A549 (cell line): Measurements from ENCODE around the gene CD3E.

Experiments used
- CHD2 ChIP-seq: fragments of 150-350 bp; IDR thresholded peaks from 2 replicates; pipeline ENCODE4 v1.6.1; 2014; ENCODE audit warnings: low read length; ENCODE audit not compliant: partially characterized antibody
- CHD4 ChIP-seq: fragments of 200-600 bp; sonication (generic); IDR thresholded peaks from 2 replicates; pipeline ENCODE4 v1.6.1; 2016; ENCODE audit warnings: antibody characterized with exemption, mild to moderate bottlenecking, borderline replicate concordance
- CTCF ChIP-seq: fragments of >200 bp; sonication (Bioruptor Twin); formaldehyde crosslinking; IDR thresholded peaks from 3 replicates; pipeline ENCODE4 v1.5.1; 2016
- ELK1 ChIP-seq: fragments of 150-350 bp; IDR thresholded peaks from 2 replicates; pipeline ENCODE4 v1.6.1; 2014; ENCODE audit warnings: low read depth, mild to moderate bottlenecking, low read length
- HDAC2 ChIP-seq: fragments of 200-600 bp; sonication (generic); IDR thresholded peaks from 2 replicates; pipeline ENCODE4 v1.6.1; 2016
- HEYL ChIP-seq: fragments of 250-450 bp; sonication (Bioruptor Pico); IDR thresholded peaks from 2 replicates; pipeline ENCODE4 v1.8.0; 2021; ENCODE audit warnings: mild to moderate bottlenecking, moderate library complexity
- HMGXB4 ChIP-seq: fragments of 250-450 bp; sonication (Bioruptor Pico); IDR thresholded peaks from 2 replicates; pipeline ENCODE4 v1.5.0; 2021; ENCODE audit warnings: mild to moderate bottlenecking, moderate library complexity, borderline replicate concordance
- JUNB ChIP-seq: fragments of >200 bp; sonication (Bioruptor Twin); formaldehyde crosslinking; IDR thresholded peaks from 2 replicates; pipeline ENCODE4 v1.6.1; 2016
- NR3C1 ChIP-seq: fragments of >200 bp; sonication (Bioruptor Twin); formaldehyde crosslinking; IDR thresholded peaks from 3 replicates; pipeline ENCODE4 v1.6.1; 2017
- POLR2A ChIP-seq: IDR thresholded peaks from 2 replicates; pipeline ENCODE4 v1.6.1; 2012; ENCODE audit warnings: mild to moderate bottlenecking, low read length
- RAD21 ChIP-seq, 2 experiments: fragments of >200 bp in 1 of 2; sonication (Bioruptor Twin) in 1 of 2; formaldehyde crosslinking in 1 of 2; IDR thresholded peaks in 1 of 2; conservative IDR thresholded peaks in 1 of 2; 2 replicates in 1 of 2; 3 replicates in 1 of 2; pipeline ENCODE4 v1.6.1; 2012 to 2018; ENCODE audit warnings: inconsistent platforms in 1 of 2
- RFX5 ChIP-seq: fragments of 450-650 bp; IDR thresholded peaks from 2 replicates; pipeline ENCODE4 v1.7.1; 2014; ENCODE audit warnings: antibody characterized with exemption, mild to moderate bottlenecking, moderate library complexity
- USF2 ChIP-seq: fragments of 450-650 bp; IDR thresholded peaks from 2 replicates; pipeline ENCODE4 v1.6.1; 2014; ENCODE audit warnings: antibody characterized with exemption

GRCh38 chr11:118313242-118313641 is 8.7 kb downstream of the CD3E start:
- TF ChIP-seq POLR2A (no peak), NR3C1 (no peak), RFX5 (no peak), CTCF (no peak), CHD4 (no peak), USF2 (no peak), RAD21 (conservative IDR thresholded peaks at IDR 0.05 in 1 of 2, IDR thresholded peaks at IDR 0.05 in 1 of 2) (no peak), ELK1 (no peak), HEYL (no peak), CHD2 (no peak), HDAC2 (no peak), HMGXB4 (CRISPR knock-in tag) (no peak), JUNB (no peak)
